Glutamatergic neuron (in vitro differentiated cells): ENCODE measurements around the gene RAD51D. TPM values are rescaled to one million over a fixed set of nuclear protein-coding genes. Genes with fewer than 3 reads are reported as not detected.
"Not testable (repeated sequence)": the region's sequence is repeated elsewhere in the genome, so short reads cannot be mapped to it uniquely, and the experiment has no call there.

Experiments
- DNase-seq: peaks from one replicate; pipeline ENCODE4 v3.0.0; 2022
- H3K27ac Mint-ChIP-seq: one replicate; pipeline ENCODE4 v1.8.0; 2020; ENCODE audit warnings: mild to moderate bottlenecking, mixed read lengths, inconsistent platforms; ENCODE audit not compliant: unreplicated experiment
- H3K27me3 Mint-ChIP-seq: one replicate; pipeline ENCODE4 v1.8.0; 2020; ENCODE audit warnings: mild to moderate bottlenecking, moderate library complexity, mixed read lengths, inconsistent platforms; ENCODE audit not compliant: unreplicated experiment
- H3K36me3 Mint-ChIP-seq: one replicate; pipeline ENCODE4 v1.8.0; 2020; ENCODE audit warnings: mild to moderate bottlenecking, mixed read lengths, inconsistent platforms; ENCODE audit not compliant: unreplicated experiment
- H3K4me1 Mint-ChIP-seq: one replicate; pipeline ENCODE4 v1.8.0; 2020; ENCODE audit warnings: mild to moderate bottlenecking, low read depth, mixed read lengths, inconsistent platforms; ENCODE audit not compliant: unreplicated experiment
- H3K4me3 Mint-ChIP-seq: one replicate; pipeline ENCODE4 v1.8.0; 2020; ENCODE audit warnings: mild to moderate bottlenecking, mixed read lengths, inconsistent platforms; ENCODE audit not compliant: unreplicated experiment
- H3K9me3 Mint-ChIP-seq: one replicate; pipeline ENCODE4 v1.8.0; 2020; ENCODE audit warnings: mild to moderate bottlenecking, moderate library complexity, mixed read lengths, inconsistent platforms; ENCODE audit not compliant: unreplicated experiment
- total RNA-seq: library from RNA; stranded (reverse); fragmentation: NEBNext Ultra II Directional; extraction: Animal tissue kit (Norgen Biotek cat#: 25700); gene quantifications from one replicate; pipeline ENCODE4 v1.2.1, GENCODE V29; 2021; ENCODE audit not compliant: unreplicated experiment
- TF ChIP-seq, protein P1 (sequence below): fragments of 200-600 bp; sonication (generic); IDR thresholded peaks from one replicate; pipeline ENCODE4 v1.5.0; 2021; ENCODE audit not compliant: partially characterized antibody, unreplicated experiment

RAD51D gene
- total RNA-seq, 1 donor from 2014 or later: 10.1 TPM

DNA sequence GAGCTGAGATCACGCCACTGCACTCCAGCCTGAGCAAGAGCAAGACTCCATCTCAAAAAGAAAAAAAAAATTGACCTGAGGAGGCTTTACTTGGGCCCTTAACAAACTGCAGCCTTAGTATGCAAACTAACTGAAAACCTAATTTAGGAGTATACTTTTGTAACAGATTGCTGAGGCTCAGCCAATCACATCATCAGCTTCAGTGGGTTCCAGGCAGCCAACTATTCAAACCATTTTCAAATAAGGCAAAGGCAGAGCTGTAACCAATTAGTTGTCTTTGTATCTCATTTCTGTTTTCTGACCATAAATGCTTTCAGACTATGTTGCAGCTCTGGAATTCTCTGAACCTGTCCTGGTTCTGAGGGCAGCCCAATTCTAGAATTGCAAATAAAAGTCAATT, 23.9 kb downstream of the RAD51D start:
- H3K36me3 Mint-ChIP-seq: peaks cover 6% of the 10 kb centered on the region
- DNase-seq: no peak

DNA sequence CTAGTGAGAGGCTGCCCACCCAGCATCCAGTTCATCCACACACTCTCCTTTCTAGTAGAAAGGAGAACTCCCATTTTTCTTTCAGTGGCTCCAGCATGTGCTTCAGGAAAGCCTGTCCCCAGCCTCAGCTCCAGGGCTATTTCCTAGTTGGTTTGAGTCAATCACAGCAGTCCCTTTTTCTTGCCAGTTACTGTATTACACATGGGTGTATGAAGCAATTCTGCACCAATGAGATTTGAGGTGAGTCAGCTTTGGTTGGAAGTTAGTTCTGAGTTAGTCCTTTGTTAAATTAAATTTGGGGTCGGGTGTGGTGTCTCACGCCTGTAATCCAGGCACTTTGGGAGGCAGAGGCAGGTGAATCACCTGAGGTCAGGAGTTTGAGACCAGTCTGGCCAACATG, 24.8 kb downstream of the RAD51D start:
- Mint-ChIP-seq H3K36me3 (peaks cover 6% of the 10 kb centered on the region), H3K27me3 (peaks cover 2% of the 10 kb centered on the region), H3K27ac (no peak overlapping the region), H3K4me3 (no peak overlapping the region), H3K9me3 (no peaks in the 10 kb centered on the region), H3K4me1 (no peaks in the 10 kb centered on the region)
- no peak for DNase-seq
- TF ChIP-seq, protein P1, sequence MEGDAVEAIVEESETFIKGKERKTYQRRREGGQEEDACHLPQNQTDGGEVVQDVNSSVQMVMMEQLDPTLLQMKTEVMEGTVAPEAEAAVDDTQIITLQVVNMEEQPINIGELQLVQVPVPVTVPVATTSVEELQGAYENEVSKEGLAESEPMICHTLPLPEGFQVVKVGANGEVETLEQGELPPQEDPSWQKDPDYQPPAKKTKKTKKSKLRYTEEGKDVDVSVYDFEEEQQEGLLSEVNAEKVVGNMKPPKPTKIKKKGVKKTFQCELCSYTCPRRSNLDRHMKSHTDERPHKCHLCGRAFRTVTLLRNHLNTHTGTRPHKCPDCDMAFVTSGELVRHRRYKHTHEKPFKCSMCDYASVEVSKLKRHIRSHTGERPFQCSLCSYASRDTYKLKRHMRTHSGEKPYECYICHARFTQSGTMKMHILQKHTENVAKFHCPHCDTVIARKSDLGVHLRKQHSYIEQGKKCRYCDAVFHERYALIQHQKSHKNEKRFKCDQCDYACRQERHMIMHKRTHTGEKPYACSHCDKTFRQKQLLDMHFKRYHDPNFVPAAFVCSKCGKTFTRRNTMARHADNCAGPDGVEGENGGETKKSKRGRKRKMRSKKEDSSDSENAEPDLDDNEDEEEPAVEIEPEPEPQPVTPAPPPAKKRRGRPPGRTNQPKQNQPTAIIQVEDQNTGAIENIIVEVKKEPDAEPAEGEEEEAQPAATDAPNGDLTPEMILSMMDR: no peak

More for the DNA sequence above, 23.9 kb downstream of the RAD51D start:
- H3K9me3 Mint-ChIP-seq: no peaks in the 10 kb centered on the region
- H3K4me1 Mint-ChIP-seq: no peaks in the 10 kb centered on the region
- TF ChIP-seq, protein P1: no peak
- H3K4me3 Mint-ChIP-seq: no peak overlapping the region
- no peak overlapping the region for H3K27ac Mint-ChIP-seq
- peaks cover 2% of the 10 kb centered on the region for H3K27me3 Mint-ChIP-seq

DNA sequence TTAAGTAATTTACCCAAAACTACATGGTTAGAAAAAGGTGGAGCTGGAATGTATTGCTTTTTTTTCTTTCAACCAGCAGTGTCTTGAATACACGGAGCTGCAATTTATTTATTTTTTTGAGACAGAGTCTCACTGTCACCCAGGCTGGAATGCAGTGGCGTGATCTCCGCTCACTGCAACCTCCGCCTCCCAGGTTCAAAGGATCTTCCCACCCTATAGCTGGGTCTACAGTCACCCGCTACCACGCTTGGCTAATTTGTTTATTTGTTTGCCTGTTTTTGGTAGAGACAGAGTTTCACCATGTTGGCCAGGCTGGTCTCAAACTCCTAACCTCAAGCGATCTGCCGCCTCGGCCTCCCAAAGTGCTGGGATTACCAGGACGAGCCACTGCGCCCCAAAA, 29.0 kb downstream of the RAD51D start:
- not testable (repeated sequence) for H3K27me3 Mint-ChIP-seq, H3K36me3 Mint-ChIP-seq, DNase-seq, H3K27ac Mint-ChIP-seq, H3K9me3 Mint-ChIP-seq, H3K4me3 Mint-ChIP-seq, H3K4me1 Mint-ChIP-seq

DNA sequence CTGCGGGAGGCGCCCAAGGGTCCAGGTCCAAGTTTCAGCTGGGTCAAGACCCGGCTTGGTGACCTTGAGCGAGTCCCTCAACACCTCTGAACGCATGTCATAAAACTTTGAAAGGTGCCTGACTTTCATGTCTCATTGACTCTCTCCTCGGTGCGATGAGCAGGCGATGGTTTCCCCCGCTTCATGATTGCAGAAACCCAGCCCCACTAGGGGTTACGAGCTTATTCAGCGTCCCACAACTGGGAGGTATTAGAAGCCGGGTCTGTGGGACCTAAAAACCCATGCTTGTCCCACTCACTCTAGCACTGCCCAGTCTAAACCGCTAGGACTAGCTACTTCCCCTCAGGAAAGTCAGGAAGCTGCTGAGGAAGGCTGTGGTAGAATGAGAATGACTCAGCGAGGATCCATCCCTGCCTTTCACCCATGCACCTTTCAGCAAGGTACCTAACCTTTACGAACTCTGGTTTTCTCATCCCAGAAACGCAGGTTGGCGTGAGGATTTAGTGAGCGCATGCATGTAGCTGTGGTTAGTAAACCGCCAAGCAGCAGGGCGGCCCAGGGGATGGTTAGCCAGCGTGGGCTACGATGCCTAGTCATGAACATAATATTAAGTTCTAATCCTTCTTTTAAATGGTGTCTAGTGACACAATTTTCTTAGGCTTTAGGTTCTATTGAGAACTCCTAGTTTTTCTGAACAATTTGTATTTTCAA, 29.9 kb downstream of the RAD51D start:
- peak overlapping the region; percentile 57 for H3K4me3 Mint-ChIP-seq
- H3K9me3 Mint-ChIP-seq: no peaks in the 10 kb centered on the region
- DNase-seq: no peak
- no peaks in the 10 kb centered on the region for H3K4me1 Mint-ChIP-seq
- peaks cover 7% of the 10 kb centered on the region for H3K27me3 Mint-ChIP-seq
- H3K36me3 Mint-ChIP-seq: peaks cover 6% of the 10 kb centered on the region
- no peak overlapping the region for H3K27ac Mint-ChIP-seq
- TF ChIP-seq, protein P1: peak; percentile 53

DNA sequence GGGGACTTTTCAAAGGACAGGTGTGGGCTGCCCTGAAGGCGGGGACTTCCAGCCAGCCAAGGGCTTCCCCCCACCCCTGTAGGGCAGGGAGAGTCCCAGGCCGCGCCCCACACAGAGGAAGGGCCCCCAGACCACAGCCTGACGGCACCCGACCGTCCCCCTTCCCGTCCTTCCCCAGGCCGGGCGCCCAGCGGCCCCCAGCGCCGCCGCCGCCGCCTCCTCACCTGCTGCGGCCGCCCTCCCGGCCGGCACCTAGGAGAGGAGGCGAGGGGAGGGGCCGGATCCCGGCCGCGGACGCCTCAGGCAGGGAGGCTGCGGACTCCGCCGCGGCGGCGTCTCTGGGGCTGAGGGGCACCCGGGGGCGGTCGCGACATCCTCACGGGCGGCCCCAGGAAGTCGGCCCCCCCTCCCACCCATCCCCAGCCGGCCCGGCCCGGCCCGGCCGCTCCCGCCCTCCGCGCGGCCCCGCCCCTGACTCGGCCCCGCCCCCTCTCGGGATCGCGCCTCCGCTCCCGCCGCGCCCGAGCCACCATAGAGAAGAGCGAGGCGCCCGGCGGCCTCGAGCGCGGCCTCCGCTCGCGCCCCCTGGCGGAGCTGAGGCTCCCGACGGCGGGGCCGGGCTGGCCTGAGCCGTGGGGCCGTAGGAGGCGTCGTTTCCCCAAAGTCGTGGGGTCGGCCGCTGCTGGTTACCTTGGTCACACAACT, 30.6 kb downstream of the RAD51D start:
- no peaks in the 10 kb centered on the region for H3K4me1 Mint-ChIP-seq
- peak overlapping the region; percentile 93 for H3K4me3 Mint-ChIP-seq
- DNase-seq: peak; percentile 90
- peaks cover 6% of the 10 kb centered on the region for H3K36me3 Mint-ChIP-seq
- no peak overlapping the region for H3K27ac Mint-ChIP-seq
- TF ChIP-seq, protein P1: peak; percentile 83
- H3K9me3 Mint-ChIP-seq: no peaks in the 10 kb centered on the region
- H3K27me3 Mint-ChIP-seq: peaks cover 7% of the 10 kb centered on the region
